ENCODE data around the gene PIEZO2.
A peak's percentile ranks its signal among the peaks of the same experiment; 100 is the strongest.

PIEZO2 gene

GRCh38 chr18:11112286-11112685 is 37.1 kb downstream of the PIEZO2 start:
- DNase-seq, result no peak

GRCh38 chr18:11110509-11110908 is 38.9 kb downstream of the PIEZO2 start:
- no peak for DNase-seq

- DNase-seq, result no peak
Measured at GRCh38 chr18:11108947-11109346, 40.4 kb downstream of the PIEZO2 start.

GRCh38 chr18:11106894-11107293 is 42.5 kb downstream of the PIEZO2 start:
- no peak for DNase-seq

GRCh38 chr18:11105463-11105862 is 43.9 kb downstream of the PIEZO2 start:
- DNase-seq, result no peak

- DNase-seq, result no peak
Measured at GRCh38 chr18:11104307-11104706, 45.1 kb downstream of the PIEZO2 start.

- DNase-seq, result no peak
Measured at GRCh38 chr18:11096839-11097750, 52.3 kb downstream of the PIEZO2 start.

- DNase-seq, result no peak
Measured at GRCh38 chr18:11096411-11096810, 53.0 kb downstream of the PIEZO2 start.

GRCh38 chr18:11095674-11096293 is 53.6 kb downstream of the PIEZO2 start:
- DNase-seq, result no peak

- DNase-seq, result no peak
Measured at GRCh38 chr18:11095211-11095610, 54.2 kb downstream of the PIEZO2 start.

- DNase-seq, result no peak
Measured at GRCh38 chr18:11091746-11092145, 57.6 kb downstream of the PIEZO2 start.

GRCh38 chr18:11089931-11090715 is 59.2 kb downstream of the PIEZO2 start:
- no peak for DNase-seq

- no peak for DNase-seq
Measured at GRCh38 chr18:11081009-11081532, 68.3 kb downstream of the PIEZO2 start.

- DNase-seq, result peak; percentile 45
Measured at GRCh38 chr18:11078491-11078890, 70.9 kb downstream of the PIEZO2 start.

GRCh38 chr18:11077548-11078187 is 71.7 kb downstream of the PIEZO2 start:
- no peak for DNase-seq

GRCh38 chr18:11074889-11075288 is 74.5 kb downstream of the PIEZO2 start:
- no peak for DNase-seq

GRCh38 chr18:11073971-11074370 is 75.4 kb downstream of the PIEZO2 start:
- DNase-seq, result no peak

- DNase-seq, result no peak
Measured at GRCh38 chr18:11072632-11073031, 76.7 kb downstream of the PIEZO2 start.

- DNase-seq, result no peak
Measured at GRCh38 chr18:11071300-11071699, 78.1 kb downstream of the PIEZO2 start.

- no peak for DNase-seq
Measured at GRCh38 chr18:11070593-11070992, 78.8 kb downstream of the PIEZO2 start.

- no peak for DNase-seq
Measured at GRCh38 chr18:11066038-11066437, 83.3 kb downstream of the PIEZO2 start.

GRCh38 chr18:11064727-11065460 is 84.5 kb downstream of the PIEZO2 start:
- DNase-seq, result no peak

Measured in right hindlimb (tissue), 1 donor.